ENCODE results near the gene MYO5A. TPM values are rescaled to one million over a fixed set of nuclear protein-coding genes. Genes with fewer than 3 reads are reported as not detected.

Gene MYO5A
- total RNA-seq, 1 experiment from 2014 or later, result 21.8 TPM

- H3K4me2 ChIP-seq (ENCODE audit: insufficient read depth, insufficient read length, low read length), result no peak overlapping the region
- no peak overlapping the region for H3K4me3 Mint-ChIP-seq
- WGBS (ENCODE audit: extremely low coverage, insufficient read length, low lambda C conversion rate), result no CpG with 5 or more reads among the region's 1 CpG
Observed at GRCh38 chr15:52338891-52339290, 189.8 kb downstream of the MYO5A start.

More at GRCh38 chr15:52338891-52339290, 189.8 kb downstream of the MYO5A start:
- Histone ChIP-seq H3K23ac (ENCODE audit: insufficient read length, low read depth, low read length) (no peak overlapping the region), H3K79me2 (ENCODE audit: insufficient read depth, low read length) (no peaks in the 10 kb centered on the region), H3T11ph (ENCODE audit: low read length) (no peak overlapping the region), H4K5ac (ENCODE audit: insufficient read length, low read depth, low read length) (no peak overlapping the region), H3K9me3 (ENCODE audit: control insufficient read depth, low read depth, low read length) (no peaks in the 10 kb centered on the region), H3K4ac (ENCODE audit: low read depth, low read length) (no peak overlapping the region), H4K20me1 (ENCODE audit: control insufficient read depth, insufficient read depth, insufficient read length) (no peaks in the 10 kb centered on the region), H2BK5ac (ENCODE audit: insufficient read length, low read length) (no peak overlapping the region), H3K4me1 (ENCODE audit: insufficient read depth, low read length) (no peaks in the 10 kb centered on the region; the same call in 1 of the 2 replicates), H3K23me2 (ENCODE audit: insufficient read length, low read depth, low read length, poor library complexity, severe bottlenecking) (no peaks in the 10 kb centered on the region), H2BK15ac (ENCODE audit: low read depth, low read length) (no peak overlapping the region), H3K18ac (ENCODE audit: insufficient read length, low read depth, low read length) (no peak overlapping the region), H3K27ac (ENCODE audit: insufficient read length, low read depth, low read length) (no peak overlapping the region), H2BK12ac (ENCODE audit: insufficient read length, low read depth, low read length) (no peak overlapping the region), H3K56ac (ENCODE audit: insufficient read length, low read depth, low read length) (no peak overlapping the region), H4K91ac (ENCODE audit: insufficient read length, low read depth, low read length) (no peak overlapping the region), H2BK120ac (ENCODE audit: low read depth, low read length, poor library complexity, severe bottlenecking) (no peak overlapping the region), H3K27me3 (ENCODE audit: insufficient read depth, low read length) (no peaks in the 10 kb centered on the region), H3K79me1 (ENCODE audit: insufficient read depth, low read depth, low read length, poor library complexity, severe bottlenecking) (no peaks in the 10 kb centered on the region), H3K14ac (ENCODE audit: insufficient read depth, low read length) (no peak overlapping the region), H2AK5ac (ENCODE audit: insufficient read length, low read length) (no peak overlapping the region), H4K8ac (replicated peaks; ENCODE audit: insufficient read length, low read depth, low read length) (no peak overlapping the region), H2AFZ (ENCODE audit: low read length) (no peak overlapping the region), H2BK20ac (ENCODE audit: low read depth, low read length, poor library complexity, severe bottlenecking) (no peak overlapping the region), H3K9ac (ENCODE audit: extremely low read depth, insufficient read length, low read length) (no peak overlapping the region)
- H3K27me3 Mint-ChIP-seq (ENCODE audit: low read depth), result no peaks in the 10 kb centered on the region
- peaks cover 37% of the 10 kb centered on the region in 2 experiments for H3K4me1 Mint-ChIP-seq
- no peaks in the 10 kb centered on the region for H3K9me3 Mint-ChIP-seq
- DNase-seq, result no peak
- H3K27ac Mint-ChIP-seq, result no peak overlapping the region
- no peak for TF ChIP-seq CTCF (conservative IDR thresholded peaks at IDR 0.05)
- H3K36me3 Mint-ChIP-seq (ENCODE audit: insufficient read depth in 1 of 3, low read depth in 3 of 3), result 0 out of 7 replicates have a peak, but pooled peaks cover 0 to 6% (median 2%) of the 10 kb centered on the region in 3 experiments
